ENCODE data around the gene GRHL3. TPM values are rescaled to one million over a fixed set of nuclear protein-coding genes. Genes with fewer than 3 reads are reported as not detected.
A peak's percentile ranks its signal among the peaks of the same experiment; 100 is the strongest.

Gene GRHL3
- total RNA-seq, 4 donors from 2014 or later, result 0.11 to 0.27 TPM; not detected in 2

DNA sequence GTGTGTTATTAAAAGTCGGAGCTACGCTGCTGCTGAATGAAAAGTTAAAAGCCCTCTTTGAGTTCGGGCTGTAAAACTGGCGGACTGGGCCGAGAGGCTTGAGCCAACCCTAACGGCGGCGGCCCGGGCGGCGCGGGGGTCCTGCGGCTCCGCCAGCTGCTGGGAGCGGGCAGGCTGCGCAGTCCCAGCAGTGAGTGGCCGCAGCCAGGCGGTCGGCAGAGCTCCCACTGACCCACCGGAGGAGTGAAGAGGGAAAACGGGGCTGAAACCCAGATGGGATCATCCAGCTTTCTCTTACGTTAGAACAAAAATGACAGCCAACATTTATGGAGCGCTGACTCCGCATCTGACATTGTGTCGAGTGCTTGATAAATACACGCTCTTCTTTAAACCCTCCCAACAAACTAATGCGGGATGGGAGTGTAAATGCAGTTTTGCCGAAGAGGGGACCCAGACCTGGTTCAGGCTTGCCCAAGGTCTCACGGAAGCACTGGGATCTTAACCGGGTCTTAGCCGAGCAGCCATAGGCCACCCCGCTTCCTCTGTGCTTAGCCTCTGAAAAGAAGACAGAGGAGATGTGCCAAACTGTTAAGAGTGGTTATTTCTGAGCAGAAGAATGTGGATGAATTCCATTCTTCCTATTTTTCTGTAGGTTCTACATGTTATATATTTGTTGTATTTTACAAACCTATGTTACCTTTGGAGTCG is 3.5 kb downstream of the GRHL3 start:
- no peak overlapping the region for H3K4me3 ChIP-seq (replicated peaks in 1 of 3)
- H3K36me3 ChIP-seq, result no peaks in the 10 kb centered on the region
- no peaks in the 10 kb centered on the region for H3K9me3 ChIP-seq
- peaks cover 3% of the 10 kb centered on the region for H3K27me3 ChIP-seq
- H3K27ac ChIP-seq, result peak overlapping the region in 1 of 3 donors; percentile 2
- DNase-seq, result no peak
- 56 to 58% methylated on average over 28 to 32 of the region's 33 CpGs for WGBS, 2 donors
- H3K4me1 ChIP-seq, result peaks cover 23 to 32% of the 10 kb centered on the region in 2 donors
- intact Hi-C loops (cut with DNase I), result no loop called here
- TF ChIP-seq POLR2A (IDR thresholded peaks at IDR 0.05), result no peak
- TF ChIP-seq, protein P1, sequence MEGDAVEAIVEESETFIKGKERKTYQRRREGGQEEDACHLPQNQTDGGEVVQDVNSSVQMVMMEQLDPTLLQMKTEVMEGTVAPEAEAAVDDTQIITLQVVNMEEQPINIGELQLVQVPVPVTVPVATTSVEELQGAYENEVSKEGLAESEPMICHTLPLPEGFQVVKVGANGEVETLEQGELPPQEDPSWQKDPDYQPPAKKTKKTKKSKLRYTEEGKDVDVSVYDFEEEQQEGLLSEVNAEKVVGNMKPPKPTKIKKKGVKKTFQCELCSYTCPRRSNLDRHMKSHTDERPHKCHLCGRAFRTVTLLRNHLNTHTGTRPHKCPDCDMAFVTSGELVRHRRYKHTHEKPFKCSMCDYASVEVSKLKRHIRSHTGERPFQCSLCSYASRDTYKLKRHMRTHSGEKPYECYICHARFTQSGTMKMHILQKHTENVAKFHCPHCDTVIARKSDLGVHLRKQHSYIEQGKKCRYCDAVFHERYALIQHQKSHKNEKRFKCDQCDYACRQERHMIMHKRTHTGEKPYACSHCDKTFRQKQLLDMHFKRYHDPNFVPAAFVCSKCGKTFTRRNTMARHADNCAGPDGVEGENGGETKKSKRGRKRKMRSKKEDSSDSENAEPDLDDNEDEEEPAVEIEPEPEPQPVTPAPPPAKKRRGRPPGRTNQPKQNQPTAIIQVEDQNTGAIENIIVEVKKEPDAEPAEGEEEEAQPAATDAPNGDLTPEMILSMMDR (IDR thresholded peaks at IDR 0.05), result no peak

DNA sequence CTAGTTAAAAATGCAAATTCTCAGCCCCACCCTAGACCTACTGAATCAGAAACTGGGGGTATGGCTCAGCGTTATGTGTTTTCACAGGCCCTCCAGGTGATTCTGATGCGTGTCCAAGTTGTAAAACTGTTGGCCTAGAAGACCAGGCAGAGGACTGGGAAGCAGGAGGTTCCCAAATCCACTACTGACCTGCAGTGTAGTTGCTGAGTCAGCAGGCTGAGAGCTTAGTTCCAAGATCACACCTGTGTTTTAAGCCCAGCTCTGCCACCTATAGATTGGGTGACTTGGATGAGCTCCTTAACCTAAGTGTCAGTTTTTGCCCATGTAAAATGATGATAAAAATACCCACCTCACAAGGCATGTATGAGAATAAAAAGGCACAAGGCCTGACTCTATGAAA is 4.1 kb downstream of the GRHL3 start:
- no peaks in the 10 kb centered on the region for H3K9me3 ChIP-seq
- H3K4me1 ChIP-seq, result peaks cover 23 to 32% of the 10 kb centered on the region in 2 donors
- TF ChIP-seq, protein P1 (IDR thresholded peaks at IDR 0.05), result no peak
- TF ChIP-seq POLR2A (IDR thresholded peaks at IDR 0.05), result no peak
- DNase-seq, result no peak
- intact Hi-C loops (cut with DNase I), result no loop called here
- 34 to 50% methylated on average over 2 of the region's 2 CpGs for WGBS, 2 donors
- no peak overlapping the region for H3K4me3 ChIP-seq (replicated peaks in 1 of 3)
- H3K36me3 ChIP-seq, result no peaks in the 10 kb centered on the region
- H3K27me3 ChIP-seq, result peaks cover 3% of the 10 kb centered on the region
- no peak overlapping the region for H3K27ac ChIP-seq

DNA sequence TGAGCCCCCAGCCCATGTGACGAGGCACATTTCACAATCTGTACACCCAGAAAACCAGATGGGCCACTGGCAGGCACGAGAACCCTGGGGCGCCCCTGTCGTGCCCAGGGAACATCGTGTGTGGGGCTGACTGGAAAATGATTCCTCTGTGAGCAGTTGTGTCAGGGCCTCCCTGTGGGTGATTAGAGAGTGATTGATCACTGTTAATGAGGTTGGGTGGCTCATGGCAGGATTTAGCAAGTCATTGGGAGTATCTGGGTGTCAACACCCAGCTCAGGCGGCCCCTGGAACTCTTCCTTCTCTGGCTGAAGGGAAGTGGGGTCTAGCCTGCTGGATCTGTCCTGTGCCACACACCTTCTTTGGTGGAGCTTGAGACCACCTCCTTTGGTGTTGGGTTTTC is 5.7 kb downstream of the GRHL3 start:
- 87 to 92% methylated on average over 6 of the region's 6 CpGs for WGBS, 2 donors
- H3K36me3 ChIP-seq, result no peaks in the 10 kb centered on the region
- no peak for DNase-seq
- TF ChIP-seq POLR2A (IDR thresholded peaks at IDR 0.05), result no peak
- TF ChIP-seq, protein P1 (IDR thresholded peaks at IDR 0.05), result no peak
- intact Hi-C loops (cut with DNase I), result no loop called here
- no peak overlapping the region for H3K27ac ChIP-seq
- no peaks in the 10 kb centered on the region for H3K9me3 ChIP-seq
- H3K4me3 ChIP-seq (replicated peaks in 1 of 3), result no peak overlapping the region
- peaks cover 3% of the 10 kb centered on the region for H3K27me3 ChIP-seq
- peaks cover 17% of the 10 kb centered on the region in 2 donors for H3K4me1 ChIP-seq

DNA sequence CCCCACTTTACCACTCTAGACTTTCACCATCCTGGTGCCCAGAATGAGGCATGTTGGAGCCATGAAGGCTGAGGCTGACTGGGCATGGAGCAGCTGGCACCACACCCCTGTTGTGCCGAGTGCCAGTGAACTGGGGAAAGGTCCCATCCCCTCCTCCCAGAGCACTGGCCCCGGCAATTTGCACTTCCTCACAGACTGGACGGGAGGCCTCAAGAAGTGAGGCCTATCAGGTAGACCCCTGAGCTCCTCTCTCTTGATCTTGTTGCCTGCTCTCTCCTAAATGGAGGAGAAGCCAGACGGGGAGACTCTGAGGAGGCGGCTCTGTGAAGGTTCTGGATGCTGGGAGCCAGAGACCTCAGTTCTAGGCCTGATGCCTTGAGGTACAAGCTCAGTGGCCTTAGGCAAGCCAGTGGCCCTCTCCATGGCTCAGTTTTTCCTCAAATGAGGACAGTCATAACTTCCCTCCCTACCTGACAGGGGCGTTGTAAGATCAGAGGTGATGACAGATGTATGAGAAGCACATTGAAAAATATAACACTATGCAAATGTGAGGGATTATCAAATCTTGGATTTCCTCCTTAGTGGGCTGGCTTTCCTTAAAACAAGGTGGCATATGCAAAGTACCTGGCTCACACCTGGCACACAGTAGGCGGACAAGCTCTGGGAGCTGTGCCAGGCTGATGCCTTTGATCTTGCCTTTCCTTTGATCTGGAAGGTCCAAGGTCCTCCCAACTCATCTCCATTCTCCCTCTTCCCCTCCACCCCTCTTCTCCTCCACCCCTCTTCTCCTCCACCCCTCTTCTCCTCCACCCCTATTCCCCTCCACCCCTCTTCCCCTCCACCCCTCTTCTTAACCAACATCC is 6.7 kb downstream of the GRHL3 start:
- no peak for DNase-seq
- 91 to 94% methylated on average over 6 to 7 of the region's 7 CpGs for WGBS, 2 donors

More for the DNA sequence above, 6.7 kb downstream of the GRHL3 start:
- TF ChIP-seq, protein P1 (IDR thresholded peaks at IDR 0.05), result no peak
- no peak for TF ChIP-seq POLR2A (IDR thresholded peaks at IDR 0.05)
- H3K4me3 ChIP-seq (replicated peaks in 1 of 3), result no peak overlapping the region
- no peaks in the 10 kb centered on the region for H3K36me3 ChIP-seq
- H3K27me3 ChIP-seq, result peaks cover 3% of the 10 kb centered on the region
- no peak overlapping the region for H3K27ac ChIP-seq
- no peaks in the 10 kb centered on the region for H3K9me3 ChIP-seq
- H3K4me1 ChIP-seq, result peaks cover 16 to 17% of the 10 kb centered on the region in 2 donors
- intact Hi-C loops (cut with DNase I), result no loop called here

All from thyroid gland (tissue), 4 donors.